HepG2 (cell line): Measurements from ENCODE around the gene NSUN2. TPM values are rescaled to one million over a fixed set of nuclear protein-coding genes. Genes with fewer than 3 reads are reported as not detected.

Experiments
- BORCS8-MEF2B ChIP-seq: sonication (generic); formaldehyde crosslinking; IDR thresholded peaks from 2 replicates; pipeline ENCODE4 v1.8.0; 2022; ENCODE audit warnings: mild to moderate bottlenecking, missing genetic modification reagents
- BRD4 ChIP-seq: sonication (generic); formaldehyde crosslinking; IDR thresholded peaks from 2 replicates; pipeline ENCODE4 v1.4.0; 2020; ENCODE audit warnings: missing genetic modification reagents
- GLMP ChIP-seq: sonication (generic); formaldehyde crosslinking; IDR thresholded peaks from 2 replicates; pipeline ENCODE4 v1.9.0; 2021; ENCODE audit warnings: missing genetic modification reagents, mild to moderate bottlenecking, borderline replicate concordance
- HDAC1 ChIP-seq: sonication (generic); formaldehyde crosslinking; IDR thresholded peaks from 2 replicates; pipeline ENCODE4 v1.5.1; 2020; ENCODE audit warnings: mild to moderate bottlenecking, missing genetic modification reagents
- HNRNPK ChIP-seq: fragments of 200-400 bp; formaldehyde crosslinking; IDR thresholded peaks from 2 replicates; pipeline ENCODE4 v1.6.1; 2018; ENCODE audit warnings: low read length, low read depth, moderate library complexity, mild to moderate bottlenecking; ENCODE audit not compliant: poor library complexity, severe bottlenecking
- KLF6 ChIP-seq: IDR thresholded peaks from 2 replicates; pipeline ENCODE4 v1.8.0; 2016; ENCODE audit warnings: missing biosample characterization, missing genetic modification reagents
- MAX ChIP-seq: IDR thresholded peaks from 2 replicates; pipeline ENCODE4 v1.6.1; 2012; ENCODE audit warnings: inconsistent platforms
- MED13 ChIP-seq: sonication (generic); formaldehyde crosslinking; IDR thresholded peaks from 2 replicates; pipeline ENCODE4 v1.5.0; 2020; ENCODE audit warnings: missing genetic modification reagents
- MED8 ChIP-seq: sonication (generic); formaldehyde crosslinking; IDR thresholded peaks from 2 replicates; pipeline ENCODE4 v1.8.1; 2023; ENCODE audit warnings: mild to moderate bottlenecking, missing genetic modification reagents; ENCODE audit not compliant: insufficient replicate concordance
- MXD4 ChIP-seq: IDR thresholded peaks from 2 replicates; pipeline ENCODE4 v1.6.1; 2016; ENCODE audit warnings: mild to moderate bottlenecking, missing biosample characterization, missing genetic modification reagents
- POLR2A ChIP-seq, 2 experiments: IDR thresholded peaks; 2 replicates each; pipeline ENCODE4 v1.6.1; 2011; ENCODE audit warnings: low read depth in 2 of 2, low read length in 2 of 2, mild to moderate bottlenecking in 1 of 2, moderate library complexity in 1 of 2; ENCODE audit not compliant: insufficient read depth in 1 of 2
- POLR2AphosphoS2 ChIP-seq: IDR thresholded peaks from 2 replicates; pipeline ENCODE4 v1.6.1; 2011; ENCODE audit warnings: low read depth, low read length, improper control_type of control experiment
- SAP130 ChIP-seq: IDR thresholded peaks from 2 replicates; pipeline ENCODE4 v1.6.1; 2016; ENCODE audit warnings: low read depth
- SNAI1 ChIP-seq: sonication (generic); formaldehyde crosslinking; IDR thresholded peaks from 2 replicates; pipeline ENCODE4 v1.5.0; 2020; ENCODE audit warnings: mild to moderate bottlenecking, missing genetic modification reagents, borderline replicate concordance
- TBL1XR1 ChIP-seq: fragments of 150-350 bp; IDR thresholded peaks from 2 replicates; pipeline ENCODE4 v1.6.1; 2014; ENCODE audit warnings: borderline replicate concordance, low read length; ENCODE audit not compliant: partially characterized antibody
- TEAD3 ChIP-seq: optimal IDR thresholded peaks from 2 replicates; pipeline ENCODE3; 2016; ENCODE audit warnings: borderline replicate concordance
- YY1 ChIP-seq: IDR thresholded peaks from 2 replicates; pipeline ENCODE4 v1.6.1; 2011; ENCODE audit warnings: low read length, low read depth, moderate library complexity, mild to moderate bottlenecking; ENCODE audit not compliant: insufficient read depth, insufficient replicate concordance
- ZBTB2 ChIP-seq: sonication (generic); formaldehyde crosslinking; IDR thresholded peaks from 2 replicates; pipeline ENCODE4 v1.8.0; 2022; ENCODE audit warnings: low read depth, missing genetic modification reagents
- ZGPAT ChIP-seq: IDR thresholded peaks from 2 replicates; pipeline ENCODE4 v1.6.1; 2016; ENCODE audit warnings: mild to moderate bottlenecking
- ZKSCAN8 ChIP-seq: IDR thresholded peaks from 2 replicates; pipeline ENCODE4 v1.6.1; 2016; ENCODE audit warnings: borderline replicate concordance, missing genetic modification reagents, missing compliant biosample characterization
- ZNF34 ChIP-seq: sonication (generic); formaldehyde crosslinking; IDR thresholded peaks from 2 replicates; pipeline ENCODE4 v1.4.0; 2020; ENCODE audit warnings: mild to moderate bottlenecking, missing genetic modification reagents, borderline replicate concordance
- ZNF577 ChIP-seq: sonication (generic); formaldehyde crosslinking; IDR thresholded peaks from 2 replicates; pipeline ENCODE4 v1.4.0; 2020; ENCODE audit warnings: mild to moderate bottlenecking, low read depth, missing genetic modification reagents, borderline replicate concordance
- ZUFSP ChIP-seq: sonication (generic); formaldehyde crosslinking; IDR thresholded peaks from 2 replicates; pipeline ENCODE4 v1.9.0; 2021; ENCODE audit warnings: missing genetic modification reagents, mild to moderate bottlenecking, borderline replicate concordance
- polyA plus RNA-seq, 8 experiments: library from polyadenylated mRNA; depleted of rRNA in 3 of 8; stranded (reverse) in 7 of 8; unstranded in 1 of 8; fragments of >200 nt; fragmentation: Illumina TruSeq in 4 of 8; extraction: Trizol in 4 of 8; gene quantifications; 2 replicates each; pipeline versions ENCODE4 v1.2.1 to v1.2.3, GENCODE V29; 2011 to 2016; ENCODE audit warnings: low read depth in 4 of 8, missing spikeins in 1 of 8, mixed read lengths in 1 of 8; ENCODE audit not compliant: insufficient read depth in 1 of 8
- total RNA-seq, 5 experiments: library from RNA; depleted of rRNA; stranded (reverse); fragments of >200 nt; fragmentation: Illumina TruSeq; extraction: Trizol; gene quantifications; 2 replicates each; pipeline ENCODE4 v1.2.3, GENCODE V29; 2016; ENCODE audit warnings: low read depth in 1 of 5

The NSUN2 gene
- total and polyA plus RNA-seq, 2 of the 13 experiments (the other 11 are each of a cell fraction or from before 2014, with no cell fraction given), result 51.7 to 69.1 TPM

- TF ChIP-seq GLMP (CRISPR knock-in tag) (no peak), ZBTB2 (CRISPR knock-in tag) (0 out of 2 replicates have a peak, but pooled peaks have one; percentile 47), KLF6 (CRISPR knock-in tag) (no peak), POLR2A (IDR thresholded peaks at IDR 0.05; ENCODE audit: insufficient read depth in 1 of 2, low read depth in 2 of 2, low read length in 2 of 2) (peak in 1 of 2 experiments; percentile 36; a peak in 1 of 4 replicates), MAX (peak; percentile 50), MED8 (peak; percentile 52), BORCS8-MEF2B (peak; percentile 55; the same call in 1 of the 2 replicates), ZUFSP (no peak), HNRNPK (no peak), MXD4 (0 out of 2 replicates have a peak, but pooled peaks have one; percentile 7), ZGPAT (CRISPR knock-in tag) (0 out of 2 replicates have a peak, but pooled peaks have one; percentile 70), TEAD3 (CRISPR knock-in tag) (peak; percentile 42), HDAC1 (CRISPR knock-in tag) (peak; percentile 21; the same call in 1 of the 2 replicates), MED13 (CRISPR knock-in tag) (no peak), SNAI1 (CRISPR knock-in tag) (no peak), TBL1XR1 (no peak), BRD4 (CRISPR knock-in tag) (no peak), ZNF34 (CRISPR knock-in tag) (no peak), ZNF577 (no peak), POLR2AphosphoS2 (no peak), SAP130 (peak; percentile 17; the same call in 1 of the 2 replicates), YY1 (peak; percentile 26), ZKSCAN8 (CRISPR knock-in tag) (0 out of 2 replicates have a peak, but pooled peaks have one; percentile 13)
Observed at GRCh38 chr5:6633469-6634245, 813 bp upstream of the NSUN2 start (continued).
